ENCODE results near the gene ERBB3. TPM values are rescaled to one million over a fixed set of nuclear protein-coding genes. Genes with fewer than 3 reads are reported as not detected.
A peak's percentile ranks its signal among the peaks of the same experiment; 100 is the strongest.

The ERBB3 gene
- total RNA-seq, 1 donor = 1.5 TPM

GRCh38 chr12:56086608-56087007, 6.6 kb downstream of the ERBB3 start:
- no peak for TF ChIP-seq CTCF (IDR thresholded peaks at IDR 0.05; ENCODE audit: insufficient read depth, low read length)
- DNase-seq (ENCODE audit: low read depth) = no peak

DNA sequence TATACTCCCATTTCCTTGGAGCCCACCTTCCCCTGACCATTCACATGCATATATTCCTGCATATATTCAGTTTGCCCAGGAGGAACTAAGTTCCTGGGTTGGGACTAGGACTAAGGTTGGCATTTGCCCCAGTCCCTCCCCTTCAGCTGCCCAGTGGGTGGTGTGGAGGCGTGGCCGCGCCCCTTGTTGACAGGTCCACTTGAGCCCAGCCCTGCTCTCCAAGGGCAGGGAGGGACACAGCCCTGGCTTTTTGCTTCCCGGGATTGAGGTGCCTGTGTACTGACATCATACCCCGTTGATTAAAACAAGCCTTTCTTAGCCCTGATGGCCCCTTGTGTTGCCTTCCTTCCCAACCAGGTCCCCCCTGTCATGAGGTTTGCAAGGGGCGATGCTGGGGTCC, 7.3 kb downstream of the ERBB3 start:
- DNase-seq (ENCODE audit: low read depth) = peak; percentile 11
- no peak overlapping the region for H3K4me3 ChIP-seq (ENCODE audit: low read depth, low read length)
- no peak for TF ChIP-seq CTCF (IDR thresholded peaks at IDR 0.05; ENCODE audit: insufficient read depth, low read length)

More at GRCh38 chr12:56086608-56087007, 6.6 kb downstream of the ERBB3 start:
- H3K4me3 ChIP-seq (ENCODE audit: low read depth, low read length) = no peak overlapping the region

DNA sequence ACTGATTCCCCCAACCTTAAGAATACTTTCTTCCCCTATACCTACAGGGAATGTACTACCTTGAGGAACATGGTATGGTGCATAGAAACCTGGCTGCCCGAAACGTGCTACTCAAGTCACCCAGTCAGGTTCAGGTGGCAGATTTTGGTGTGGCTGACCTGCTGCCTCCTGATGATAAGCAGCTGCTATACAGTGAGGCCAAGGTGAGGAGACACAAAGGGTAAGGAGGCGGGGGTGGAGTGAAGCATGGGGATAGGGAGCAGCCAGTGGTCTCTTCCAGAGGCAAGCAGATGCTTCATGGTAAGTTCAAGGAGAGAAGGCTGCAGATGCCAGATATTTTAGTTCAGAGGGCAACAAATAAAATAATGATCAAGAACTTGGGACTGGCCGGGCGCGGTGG, 17.8 kb downstream of the ERBB3 start:
- TF ChIP-seq CTCF (IDR thresholded peaks at IDR 0.05; ENCODE audit: insufficient read depth, low read length) = no peak
- H3K4me3 ChIP-seq (ENCODE audit: low read depth, low read length) = no peak overlapping the region
- DNase-seq (ENCODE audit: low read depth) = no peak

DNA sequence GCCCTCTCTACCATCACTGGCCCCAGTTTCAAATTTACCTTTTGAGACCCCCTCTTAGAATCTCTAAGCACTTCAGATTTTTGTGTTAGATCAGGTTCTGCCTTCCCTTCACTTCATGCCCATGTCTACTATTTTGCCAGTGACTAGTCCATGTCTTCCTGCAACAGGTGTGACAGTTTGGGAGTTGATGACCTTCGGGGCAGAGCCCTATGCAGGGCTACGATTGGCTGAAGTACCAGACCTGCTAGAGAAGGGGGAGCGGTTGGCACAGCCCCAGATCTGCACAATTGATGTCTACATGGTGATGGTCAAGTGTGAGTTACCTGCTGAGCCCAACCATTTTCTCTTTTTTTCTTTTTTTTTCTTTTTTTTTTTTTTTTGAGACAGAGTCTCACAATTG, 18.6 kb downstream of the ERBB3 start:
- no peak for DNase-seq (ENCODE audit: low read depth)
- no peak overlapping the region for H3K4me3 ChIP-seq (ENCODE audit: low read depth, low read length)
- no peak for TF ChIP-seq CTCF (IDR thresholded peaks at IDR 0.05; ENCODE audit: insufficient read depth, low read length)

GRCh38 chr12:56099787-56100186, 19.8 kb downstream of the ERBB3 start:
- no peak for TF ChIP-seq CTCF (IDR thresholded peaks at IDR 0.05; ENCODE audit: insufficient read depth, low read length)
- no peak overlapping the region for H3K4me3 ChIP-seq (ENCODE audit: low read depth, low read length)
- DNase-seq (ENCODE audit: low read depth) = no peak

GRCh38 chr12:56101045-56101444, 21.1 kb downstream of the ERBB3 start:
- no peak for DNase-seq (ENCODE audit: low read depth)
- TF ChIP-seq CTCF (IDR thresholded peaks at IDR 0.05; ENCODE audit: insufficient read depth, low read length) = no peak

GRCh38 chr12:56102683-56103065, 22.7 kb downstream of the ERBB3 start:
- H3K4me3 ChIP-seq (ENCODE audit: low read depth, low read length) = no peak overlapping the region
- TF ChIP-seq CTCF (IDR thresholded peaks at IDR 0.05; ENCODE audit: insufficient read depth, low read length) = no peak
- DNase-seq (ENCODE audit: low read depth) = no peak

More at GRCh38 chr12:56101045-56101444, 21.1 kb downstream of the ERBB3 start:
- no peak overlapping the region for H3K4me3 ChIP-seq (ENCODE audit: low read depth, low read length)
